HG03175 (cell line): Measurements from ENCODE around the gene VEGFA.

Experiments
- ATAC-seq: cut with Tn5 transposase; IDR thresholded peaks from one replicate; pipeline ENCODE4 v1.9.1; 2021; ENCODE audit warnings: mild to moderate bottlenecking, moderate library complexity; ENCODE audit not compliant: unreplicated experiment

The VEGFA gene

DNA sequence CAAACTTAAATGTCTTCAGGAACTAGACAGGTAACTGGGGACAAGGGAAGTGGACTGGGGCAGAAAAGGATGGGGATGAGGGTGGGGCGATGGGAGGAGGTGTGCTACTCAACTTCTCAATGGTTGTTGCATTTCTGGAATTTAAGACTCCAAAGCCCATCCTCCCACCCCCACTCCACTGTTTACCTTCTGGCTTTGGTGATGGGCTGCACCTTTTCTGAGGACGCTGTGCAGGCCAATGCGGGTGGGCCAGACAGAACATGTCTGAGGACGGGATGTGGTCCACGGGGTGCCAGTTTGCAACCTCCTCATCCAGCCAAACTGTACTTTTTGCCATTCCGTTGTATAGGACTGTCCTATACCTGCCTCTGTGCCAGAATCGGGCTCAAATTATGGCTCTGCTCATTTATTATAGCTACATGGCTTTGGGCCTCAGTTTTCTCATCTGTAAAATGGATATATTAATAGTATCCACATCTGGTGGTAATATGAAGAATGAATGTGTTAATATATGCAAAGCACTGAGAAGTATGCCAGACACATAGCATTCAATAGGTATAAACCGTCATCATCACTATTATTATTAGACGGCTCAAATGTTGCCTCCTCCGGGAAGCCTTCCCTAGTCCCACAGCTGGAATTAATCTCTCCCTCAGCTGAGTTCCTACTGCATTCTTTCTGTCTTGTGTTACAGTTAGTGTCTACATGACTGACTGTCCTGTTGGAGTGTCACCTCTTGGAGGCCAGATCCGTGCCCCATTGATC, 31.0 kb upstream of the VEGFA start:
- no peak for ATAC-seq

- ATAC-seq = no peak
Measured at GRCh38 chr6:43739642-43740091, 30.3 kb upstream of the VEGFA start.

- no peak for ATAC-seq
Measured at GRCh38 chr6:43740321-43740960, 29.6 kb upstream of the VEGFA start.

DNA sequence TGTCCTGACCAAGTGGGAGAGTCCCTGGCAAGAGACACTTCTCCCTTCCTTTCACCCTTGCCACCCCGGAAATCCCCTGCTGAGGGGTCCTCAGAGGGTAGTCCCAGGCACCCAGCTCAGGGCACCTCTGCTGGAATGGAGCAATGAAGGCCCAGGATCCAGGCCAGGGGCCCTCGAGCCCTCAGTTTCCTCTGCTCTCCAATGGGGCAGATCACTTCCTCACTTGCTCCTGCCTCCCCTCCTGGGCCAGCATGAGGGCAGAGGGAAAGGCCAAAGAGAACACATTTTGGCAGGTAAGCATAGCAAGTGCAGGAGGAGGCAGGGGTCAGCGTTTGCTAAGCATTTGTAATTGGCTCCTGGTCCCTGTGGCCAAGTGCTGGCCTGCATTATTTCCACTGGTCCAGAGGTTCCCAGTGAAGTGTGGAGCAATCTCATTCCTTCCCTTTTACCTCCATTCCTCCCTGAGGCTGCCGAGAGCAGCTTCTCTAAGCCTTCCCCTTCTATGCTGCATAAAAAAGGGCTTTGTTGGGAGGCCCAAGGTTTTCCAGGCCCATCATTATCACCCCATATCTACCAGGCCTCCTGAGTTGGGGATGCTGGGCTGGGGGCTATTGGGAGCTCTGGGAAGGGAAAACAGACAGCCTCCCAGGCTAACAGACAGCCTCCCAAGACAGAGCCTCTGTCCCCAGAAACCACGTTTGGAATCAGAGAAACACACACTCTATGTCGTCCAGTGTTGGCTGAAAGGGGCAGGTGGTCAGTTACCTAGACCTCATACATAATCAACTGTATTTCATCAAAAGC, 28.8 kb upstream of the VEGFA start:
- ATAC-seq = no peak

- no peak for ATAC-seq
Measured at GRCh38 chr6:43741829-43742228, 28.2 kb upstream of the VEGFA start.

GRCh38 chr6:43742285-43742684, 27.7 kb upstream of the VEGFA start:
- no peak for ATAC-seq

DNA sequence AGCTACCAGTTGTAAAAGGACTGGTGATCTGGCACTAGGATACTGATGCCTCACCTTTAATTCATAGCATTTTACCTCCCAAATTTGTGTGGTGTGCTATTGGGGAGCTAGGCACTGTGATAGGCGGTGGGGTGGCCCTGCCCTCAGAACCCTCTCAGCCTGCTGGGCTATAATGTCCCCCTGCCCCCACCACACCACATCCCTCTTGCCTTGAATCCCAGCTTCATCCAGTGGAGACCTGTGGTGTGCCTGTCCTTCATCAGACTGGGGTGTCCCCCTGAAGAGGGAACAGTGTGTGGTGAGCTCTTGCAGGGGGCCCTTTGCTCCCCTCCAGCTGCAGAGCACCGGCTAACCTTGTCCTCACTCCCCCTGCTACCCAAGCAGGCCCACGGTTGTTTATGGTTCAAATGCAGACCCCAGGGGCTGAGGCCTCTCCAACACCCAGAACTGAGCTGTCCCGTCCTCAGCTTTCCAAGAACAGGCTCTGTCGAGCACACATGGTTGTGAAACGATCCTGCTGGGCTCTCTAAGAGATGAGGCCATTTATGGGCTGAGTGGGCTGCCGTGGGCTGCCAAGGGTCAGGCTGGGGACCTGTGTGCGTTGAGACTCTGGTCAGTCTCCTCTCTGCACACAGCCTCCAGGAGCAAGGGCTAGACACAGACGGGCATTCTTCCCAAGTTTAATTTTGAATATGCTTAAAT, 26.9 kb upstream of the VEGFA start:
- no peak for ATAC-seq

DNA sequence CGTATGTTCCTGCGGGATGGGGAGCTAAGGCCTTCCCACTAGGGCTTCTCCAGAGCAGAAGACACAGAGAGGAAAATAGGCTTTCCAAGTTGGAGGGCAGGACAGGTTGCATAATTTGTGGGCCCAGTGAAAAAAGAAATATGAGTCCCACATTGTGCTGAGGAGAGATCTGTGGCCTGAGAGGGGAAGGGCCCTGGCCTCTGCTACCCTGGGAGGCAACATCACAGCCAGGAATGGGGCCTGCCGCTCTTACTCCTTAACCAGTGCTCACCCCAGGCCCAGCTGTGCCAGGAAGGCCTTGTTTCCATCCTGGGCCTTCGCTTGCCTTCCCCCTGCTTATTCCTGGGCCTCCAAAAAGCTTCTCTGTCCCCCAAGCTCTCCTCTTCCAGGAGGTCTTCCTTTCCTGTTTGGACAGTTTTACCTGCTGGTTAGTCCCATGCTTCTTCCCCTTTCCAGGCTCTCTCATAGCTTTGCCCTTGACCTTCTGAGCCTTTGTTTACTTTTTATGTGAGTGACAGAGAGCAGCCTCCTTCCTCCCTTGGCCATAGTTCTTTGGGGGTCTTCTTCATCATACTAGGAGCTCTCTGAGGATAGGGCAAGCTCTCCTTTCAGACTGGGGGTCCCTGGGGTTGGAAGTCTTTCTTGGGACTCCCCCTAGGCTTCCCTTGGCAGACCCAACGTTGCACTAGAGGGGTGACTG, 26.2 kb upstream of the VEGFA start:
- no peak for ATAC-seq

- no peak for ATAC-seq
Measured at GRCh38 chr6:43744491-43744890, 25.5 kb upstream of the VEGFA start.

- no peak for ATAC-seq
Measured at GRCh38 chr6:43744931-43745727, 24.9 kb upstream of the VEGFA start.

GRCh38 chr6:43746071-43746470, 23.9 kb upstream of the VEGFA start:
- no peak for ATAC-seq

- no peak for ATAC-seq
Measured at GRCh38 chr6:43746613-43747102, 23.4 kb upstream of the VEGFA start.

DNA sequence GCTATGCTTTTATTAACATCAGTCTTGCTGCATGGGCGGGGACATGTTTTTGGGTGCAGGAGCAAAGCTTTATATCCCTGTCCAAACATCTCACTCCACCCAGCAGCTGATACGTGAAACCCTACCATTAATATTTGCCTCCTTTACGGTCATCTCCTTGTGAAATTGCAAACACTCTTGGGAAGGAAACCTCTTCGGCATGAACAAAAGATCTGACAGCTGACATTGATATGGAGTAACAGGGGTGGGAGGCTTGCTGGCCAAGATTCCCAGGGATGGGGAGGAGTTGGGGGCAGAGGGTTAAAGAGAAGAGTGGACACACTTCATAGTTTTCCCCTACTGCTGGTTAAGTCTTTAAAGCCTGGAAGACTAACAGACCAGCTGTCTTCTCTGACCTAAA, 22.2 kb upstream of the VEGFA start:
- ATAC-seq = no peak

- ATAC-seq = no peak
Measured at GRCh38 chr6:43748765-43749164, 21.2 kb upstream of the VEGFA start.

- no peak for ATAC-seq
Measured at GRCh38 chr6:43749461-43749860, 20.6 kb upstream of the VEGFA start.

GRCh38 chr6:43750622-43751021, 19.4 kb upstream of the VEGFA start:
- no peak for ATAC-seq

DNA sequence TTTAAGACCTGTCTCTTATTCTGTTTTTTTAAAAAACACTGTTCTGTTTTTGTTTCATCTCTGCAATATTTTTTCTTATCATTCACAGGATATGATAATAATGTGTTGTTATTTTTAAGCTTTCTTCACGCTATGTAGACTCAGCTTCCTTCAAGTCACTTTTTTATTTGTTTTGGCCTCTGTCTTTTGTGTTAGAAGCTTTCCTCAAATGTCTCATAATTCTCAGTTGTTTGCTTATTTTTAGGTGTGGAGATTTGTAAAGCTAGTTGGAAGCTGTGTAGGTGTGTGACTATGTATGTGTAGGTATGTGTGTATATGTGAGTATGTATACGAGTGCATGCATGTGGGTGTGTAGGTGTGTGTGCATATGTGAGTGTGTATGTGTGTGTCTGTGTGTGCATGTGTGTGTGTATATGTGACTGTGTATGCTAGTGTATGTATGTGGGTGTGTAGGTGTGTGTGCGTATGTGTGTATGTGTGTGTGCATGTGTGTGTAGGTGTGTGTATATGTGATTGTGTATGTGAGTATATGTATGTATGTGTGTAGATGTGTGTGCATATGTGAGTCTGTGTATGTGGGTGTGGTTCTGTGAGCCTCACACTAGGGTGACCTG, 16.3 kb upstream of the VEGFA start:
- ATAC-seq = no peak

DNA sequence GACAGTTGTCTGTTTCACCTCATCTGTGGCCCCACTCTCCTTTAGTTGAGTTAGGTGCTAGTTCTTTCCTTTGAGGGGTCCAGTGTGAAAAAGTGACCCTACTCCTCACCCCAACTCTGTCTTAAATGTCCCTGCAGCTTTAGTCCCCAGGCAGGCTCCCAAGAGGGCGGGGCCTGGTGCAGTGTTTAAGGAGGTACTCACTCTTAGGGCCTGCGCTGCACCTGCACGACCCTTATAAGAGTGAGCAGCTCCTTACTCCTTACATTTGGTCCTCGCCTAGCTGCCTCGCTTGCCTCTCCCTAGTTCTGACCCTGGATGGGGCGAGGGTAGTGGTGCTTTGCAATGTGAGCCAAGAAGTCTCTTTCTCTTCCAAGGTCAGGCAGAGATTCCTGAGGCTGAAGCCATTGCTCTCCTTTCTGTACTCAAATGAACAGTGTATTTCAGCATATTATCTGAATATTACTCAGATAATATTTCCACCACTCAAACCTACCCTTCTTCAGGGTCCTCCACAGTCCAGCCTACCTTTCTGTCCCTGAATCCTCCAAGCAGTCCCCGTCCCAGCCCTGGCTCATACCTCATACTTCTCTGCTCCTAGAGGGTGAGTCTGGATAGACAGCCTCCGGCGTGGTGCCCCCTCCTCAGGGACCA, 11.9 kb upstream of the VEGFA start:
- ATAC-seq = no peak

DNA sequence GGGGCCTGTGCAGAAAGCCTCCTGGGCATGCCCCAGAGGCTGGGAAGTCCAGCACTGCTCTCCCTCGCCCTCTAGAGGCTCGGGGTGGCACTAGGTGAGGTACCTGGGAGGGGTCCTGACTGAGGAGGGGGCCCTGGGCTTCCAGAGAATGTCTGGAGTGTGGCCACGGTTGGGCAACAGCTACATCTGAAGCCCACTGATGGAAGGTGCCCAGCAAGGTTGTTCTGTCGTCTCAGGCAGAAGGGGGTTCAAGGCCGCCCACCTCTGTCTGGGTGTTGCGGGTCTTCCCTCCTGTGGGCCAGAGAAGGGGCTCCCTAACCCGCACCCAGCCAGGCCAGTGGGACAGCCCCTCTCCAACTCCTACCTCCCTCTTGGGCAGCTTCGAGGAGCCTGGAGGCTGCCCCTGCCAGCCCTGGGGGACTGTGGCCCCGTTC, 11.4 kb upstream of the VEGFA start:
- no peak for ATAC-seq
